Suprapubic skin (tissue), 4 donors: ENCODE measurements around the gene HOXB6. TPM values are rescaled to one million over a fixed set of nuclear protein-coding genes. Genes with fewer than 3 reads are reported as not detected.

Experiments used
- DNase-seq, 2 donors: peaks; one replicate each; pipeline ENCODE4 v3.0.0-alpha.2; 2019; ENCODE audit warnings: low spot score in 2 of 2
- H3K27ac ChIP-seq: fragments of 200-600 bp; sonication (generic); one replicate; pipeline ENCODE4 v1.5.1; 2019
- H3K27me3 ChIP-seq: fragments of 200-600 bp; sonication (generic); one replicate; pipeline ENCODE4 v1.5.1; 2019
- H3K36me3 ChIP-seq: fragments of 200-600 bp; sonication (generic); one replicate; pipeline ENCODE4 v1.5.1; 2019
- H3K4me1 ChIP-seq: fragments of 200-600 bp; sonication (generic); one replicate; pipeline ENCODE4 v1.5.1; 2019
- H3K4me3 ChIP-seq: fragments of 200-600 bp; sonication (generic); one replicate; pipeline ENCODE4 v1.5.1; 2019; ENCODE audit warnings: mild to moderate bottlenecking
- H3K9me3 ChIP-seq: fragments of 200-600 bp; sonication (generic); one replicate; pipeline ENCODE4 v1.5.1; 2019
- EP300 ChIP-seq: sonication (generic); formaldehyde crosslinking; IDR thresholded peaks from one replicate; pipeline ENCODE4 v1.6.1; 2017; ENCODE audit warnings: antibody characterized with exemption
- POLR2A ChIP-seq, 2 donors: fragments of 450-650 bp; IDR thresholded peaks; one replicate each; pipeline ENCODE4 v1.6.1; 2017; ENCODE audit warnings: antibody characterized with exemption in 2 of 2, mild to moderate bottlenecking in 2 of 2, moderate library complexity in 2 of 2
- POLR2AphosphoS5 ChIP-seq, 3 donors: sonication (generic); formaldehyde crosslinking; IDR thresholded peaks; one replicate each; pipeline ENCODE4 v1.6.1; 2017; ENCODE audit warnings: antibody characterized with exemption in 3 of 3
- WGBS: methylation state at CpG from one replicate; pipeline ENCODE4 v1.1.5; 2018; 5-methylcytosine and 5-hydroxymethylcytosine counted together
- total RNA-seq, 4 donors: library from RNA; depleted of rRNA; stranded (reverse); fragments of >200 nt; gene quantifications; one replicate each; pipeline ENCODE4 v1.1.0, GENCODE V29; 2016
- TF ChIP-seq, protein P1 (sequence below), 2 donors: fragments of 200-600 bp in 1 of 2; fragments of 450-650 bp in 1 of 2; sonication (generic) in 1 of 2; IDR thresholded peaks; one replicate each; pipeline ENCODE4 v1.5.1; 2016 to 2019; ENCODE audit warnings: antibody characterized with exemption in 2 of 2, mild to moderate bottlenecking in 1 of 2, moderate library complexity in 1 of 2

The HOXB6 gene
- total RNA-seq, 4 donors from 2014 or later: 0.39 to 4.5 (median 1.3) TPM; not detected in 1

DNA sequence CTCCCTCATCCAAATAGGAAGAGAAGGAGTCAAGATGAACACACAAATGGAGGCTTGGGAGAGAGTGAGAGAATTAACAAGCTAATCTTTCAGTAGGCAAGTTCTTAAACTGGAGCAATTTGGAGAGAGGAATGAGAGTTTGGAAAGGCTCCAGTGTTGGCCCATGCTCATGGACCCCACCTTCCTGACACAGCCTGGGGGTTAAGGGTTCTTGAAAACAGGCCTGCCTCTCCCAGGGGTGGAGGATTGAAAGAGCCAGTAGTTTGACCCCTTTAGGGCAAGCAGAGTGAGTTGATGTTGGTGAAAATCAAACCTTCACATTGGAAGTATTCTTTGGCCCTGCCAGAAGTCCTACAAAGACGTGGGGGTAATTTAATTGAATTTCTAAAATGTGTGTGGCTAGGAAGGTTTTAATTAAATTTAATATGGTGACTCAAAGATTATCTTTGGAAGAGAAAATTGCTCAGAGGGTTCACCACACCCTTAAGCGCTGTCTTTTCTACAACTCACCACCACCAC, 20.5 kb downstream of the HOXB6 start:
- peaks cover 70% of the 10 kb centered on the region for H3K4me1 ChIP-seq
- 27% methylated on average over 2 of the region's 2 CpGs for WGBS
- H3K4me3 ChIP-seq: peak overlapping the region; percentile 66
- DNase-seq: no peak
- TF ChIP-seq POLR2AphosphoS5 (IDR thresholded peaks at IDR 0.05) (no peak), POLR2A (IDR thresholded peaks at IDR 0.05) (no peak), EP300 (no peak)
- TF ChIP-seq, protein P1, sequence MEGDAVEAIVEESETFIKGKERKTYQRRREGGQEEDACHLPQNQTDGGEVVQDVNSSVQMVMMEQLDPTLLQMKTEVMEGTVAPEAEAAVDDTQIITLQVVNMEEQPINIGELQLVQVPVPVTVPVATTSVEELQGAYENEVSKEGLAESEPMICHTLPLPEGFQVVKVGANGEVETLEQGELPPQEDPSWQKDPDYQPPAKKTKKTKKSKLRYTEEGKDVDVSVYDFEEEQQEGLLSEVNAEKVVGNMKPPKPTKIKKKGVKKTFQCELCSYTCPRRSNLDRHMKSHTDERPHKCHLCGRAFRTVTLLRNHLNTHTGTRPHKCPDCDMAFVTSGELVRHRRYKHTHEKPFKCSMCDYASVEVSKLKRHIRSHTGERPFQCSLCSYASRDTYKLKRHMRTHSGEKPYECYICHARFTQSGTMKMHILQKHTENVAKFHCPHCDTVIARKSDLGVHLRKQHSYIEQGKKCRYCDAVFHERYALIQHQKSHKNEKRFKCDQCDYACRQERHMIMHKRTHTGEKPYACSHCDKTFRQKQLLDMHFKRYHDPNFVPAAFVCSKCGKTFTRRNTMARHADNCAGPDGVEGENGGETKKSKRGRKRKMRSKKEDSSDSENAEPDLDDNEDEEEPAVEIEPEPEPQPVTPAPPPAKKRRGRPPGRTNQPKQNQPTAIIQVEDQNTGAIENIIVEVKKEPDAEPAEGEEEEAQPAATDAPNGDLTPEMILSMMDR (IDR thresholded peaks at IDR 0.05): no peak
- peak overlapping the region; percentile 77 for H3K27ac ChIP-seq
- H3K36me3 ChIP-seq: no peaks in the 10 kb centered on the region
- H3K27me3 ChIP-seq: peaks cover 6% of the 10 kb centered on the region
- H3K9me3 ChIP-seq: no peaks in the 10 kb centered on the region

DNA sequence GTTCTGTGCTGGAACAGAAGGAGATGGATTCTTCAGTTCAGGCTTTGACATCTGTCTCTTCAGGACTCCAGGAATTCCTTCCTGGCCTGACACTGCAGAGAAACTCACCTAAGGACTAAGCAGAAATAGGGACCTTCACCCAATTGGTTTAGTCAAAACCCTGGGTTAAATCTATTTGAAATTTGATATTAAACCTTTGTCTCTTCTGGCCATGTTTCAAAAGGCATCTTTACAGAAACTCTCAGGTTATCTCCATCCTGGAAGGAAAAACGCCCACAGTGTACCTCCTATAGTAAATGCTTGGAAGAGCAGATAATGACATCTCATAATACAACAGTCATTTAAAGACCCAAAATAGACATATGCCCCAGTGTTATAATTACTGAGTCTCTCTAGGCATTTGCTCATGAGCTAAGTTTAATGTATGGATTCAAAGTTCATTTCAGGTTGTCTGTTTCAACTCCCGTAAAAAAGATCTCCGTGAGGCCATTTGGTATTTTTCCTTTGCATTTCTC, 21.0 kb downstream of the HOXB6 start:
- H3K27ac ChIP-seq: no peak overlapping the region
- H3K4me1 ChIP-seq: peaks cover 73% of the 10 kb centered on the region
- 70% methylated on average over 3 of the region's 3 CpGs for WGBS
- H3K4me3 ChIP-seq: no peak overlapping the region
- H3K9me3 ChIP-seq: no peaks in the 10 kb centered on the region
- DNase-seq: no peak
- H3K27me3 ChIP-seq: peaks cover 6% of the 10 kb centered on the region
- no peaks in the 10 kb centered on the region for H3K36me3 ChIP-seq
- TF ChIP-seq, protein P1 (IDR thresholded peaks at IDR 0.05): no peak
- TF ChIP-seq POLR2A (IDR thresholded peaks at IDR 0.05) (no peak), POLR2AphosphoS5 (IDR thresholded peaks at IDR 0.05) (no peak), EP300 (no peak)

DNA sequence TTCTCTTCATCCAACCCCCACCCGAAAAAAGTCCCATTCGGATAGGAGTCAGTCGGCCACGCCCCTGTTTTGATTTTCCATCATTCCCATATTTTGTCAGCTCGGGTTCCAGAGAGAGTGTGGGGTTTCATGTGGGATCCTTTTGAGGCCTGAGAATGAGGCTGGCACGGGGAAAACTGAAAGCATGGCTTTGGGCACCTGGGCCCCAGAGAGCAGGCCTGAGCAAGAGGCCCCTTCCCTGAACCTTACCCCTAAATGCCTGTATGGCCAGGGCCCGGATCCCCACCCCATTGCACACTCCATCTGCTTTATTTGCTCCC, 22.1 kb downstream of the HOXB6 start:
- TF ChIP-seq POLR2A (IDR thresholded peaks at IDR 0.05): no peak
- TF ChIP-seq POLR2AphosphoS5 (IDR thresholded peaks at IDR 0.05): no peak
- no peak for TF ChIP-seq EP300
- TF ChIP-seq, protein P1 (IDR thresholded peaks at IDR 0.05): no peak
- Histone ChIP-seq H3K36me3 (no peaks in the 10 kb centered on the region), H3K4me3 (peak overlapping the region; percentile 69), H3K9me3 (no peaks in the 10 kb centered on the region), H3K27me3 (peaks cover 6% of the 10 kb centered on the region), H3K4me1 (peaks cover 74% of the 10 kb centered on the region), H3K27ac (peak overlapping the region; percentile 25)
- no peak for DNase-seq
- WGBS: 66% methylated on average over 7 of the region's 7 CpGs

DNA sequence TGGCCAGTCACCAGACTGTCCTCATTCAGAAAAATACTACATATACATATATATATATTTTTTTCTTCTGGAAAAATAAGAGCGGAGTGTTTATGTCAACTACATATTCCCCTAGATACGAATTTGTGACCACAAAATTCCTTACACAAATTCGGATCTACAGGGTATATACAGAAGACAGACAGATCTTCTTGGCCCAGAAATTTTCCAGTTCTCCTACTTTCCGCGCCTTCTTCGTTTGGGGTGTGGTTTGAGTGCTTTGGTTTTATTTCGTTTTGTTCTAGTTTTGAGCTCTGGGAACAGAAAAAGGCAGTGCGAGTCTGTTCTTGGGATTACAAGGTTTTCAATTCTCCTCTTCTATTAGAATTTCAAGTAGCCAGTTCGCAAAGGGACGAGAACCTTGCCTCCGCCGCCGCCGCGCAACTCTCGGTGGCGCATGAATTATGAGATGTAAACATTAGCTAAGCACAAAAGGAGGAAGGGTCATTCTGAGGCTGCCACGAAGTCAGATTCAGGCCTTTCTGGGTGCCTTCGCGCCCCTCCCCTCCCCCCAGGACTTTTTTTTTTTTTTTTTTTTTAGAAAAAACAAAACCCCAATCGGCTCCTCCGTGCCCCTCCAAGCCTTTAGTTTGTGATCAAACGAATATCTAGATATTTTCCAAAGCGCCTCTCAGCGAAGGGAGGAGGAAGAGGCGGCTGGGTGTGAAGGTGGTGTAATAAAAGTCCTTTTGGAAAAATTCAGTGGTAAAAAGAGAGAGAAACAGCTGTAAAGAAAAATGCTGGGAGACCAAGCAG, 24.8 kb downstream of the HOXB6 start:
- no peak for DNase-seq
- H3K27me3 ChIP-seq: peaks cover 6% of the 10 kb centered on the region
- no peaks in the 10 kb centered on the region for H3K9me3 ChIP-seq
- no peaks in the 10 kb centered on the region for H3K36me3 ChIP-seq
- H3K27ac ChIP-seq: peak overlapping the region; percentile 85
- TF ChIP-seq POLR2A (IDR thresholded peaks at IDR 0.05) (no peak), EP300 (no peak), POLR2AphosphoS5 (IDR thresholded peaks at IDR 0.05) (no peak)
- TF ChIP-seq, protein P1 (IDR thresholded peaks at IDR 0.05): no peak
- peaks cover 75% of the 10 kb centered on the region for H3K4me1 ChIP-seq
- peak overlapping the region; percentile 69 for H3K4me3 ChIP-seq
- 63% methylated on average over 26 of the region's 26 CpGs for WGBS

DNA sequence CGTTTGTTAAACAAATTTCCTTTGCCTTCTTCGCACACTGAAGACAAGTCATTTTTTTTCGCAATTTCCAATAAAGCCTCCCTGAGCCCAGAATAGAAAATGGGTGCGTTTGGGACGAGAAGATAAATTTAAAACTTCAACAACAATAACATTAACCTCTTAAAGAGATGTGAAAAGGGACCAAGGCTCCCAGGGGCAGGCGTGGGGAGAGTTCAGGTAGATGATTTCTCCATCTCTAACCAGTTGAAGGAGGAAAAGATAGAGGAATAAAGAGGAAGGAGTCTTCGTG, 25.4 kb downstream of the HOXB6 start:
- DNase-seq: no peak
- peak overlapping the region; percentile 85 for H3K27ac ChIP-seq
- H3K4me3 ChIP-seq: peak overlapping the region; percentile 69
- no peaks in the 10 kb centered on the region for H3K9me3 ChIP-seq
- 60% methylated on average over 7 of the region's 7 CpGs for WGBS
- H3K27me3 ChIP-seq: peaks cover 6% of the 10 kb centered on the region
- no peaks in the 10 kb centered on the region for H3K36me3 ChIP-seq
- TF ChIP-seq, protein P1 (IDR thresholded peaks at IDR 0.05): no peak
- no peak for TF ChIP-seq POLR2A (IDR thresholded peaks at IDR 0.05)
- TF ChIP-seq EP300: no peak
- no peak for TF ChIP-seq POLR2AphosphoS5 (IDR thresholded peaks at IDR 0.05)
- peaks cover 75% of the 10 kb centered on the region for H3K4me1 ChIP-seq
